K562 (cell line): ENCODE results near the gene STK11. TPM values are rescaled to one million over a fixed set of nuclear protein-coding genes. Genes with fewer than 3 reads are reported as not detected.

Source experiments
- ATF3 ChIP-seq, 2 experiments: fragments of 450-650 bp in 1 of 2; sonication (generic) in 1 of 2; formaldehyde crosslinking in 1 of 2; IDR thresholded peaks in 1 of 2; conservative IDR thresholded peaks in 1 of 2; 2 replicates each; pipeline versions ENCODE4 v1.6.1 to v1.8.1; 2016 to 2023; ENCODE audit warnings: mild to moderate bottlenecking in 2 of 2, moderate library complexity in 2 of 2, inconsistent platforms in 1 of 2, missing genetic modification reagents in 1 of 2
- CREB3L1 ChIP-seq: fragments of 450-650 bp; IDR thresholded peaks from 2 replicates; pipeline ENCODE4 v1.6.1; 2014; ENCODE audit warnings: low read depth, mild to moderate bottlenecking, moderate library complexity, borderline replicate concordance
- FOXO4 ChIP-seq: fragments of 450-650 bp; formaldehyde crosslinking; IDR thresholded peaks from 2 replicates; pipeline ENCODE4 v1.4.0; 2020; ENCODE audit warnings: mild to moderate bottlenecking, moderate library complexity
- MTF1 ChIP-seq: fragments of 250-450 bp; sonication (Bioruptor Pico); IDR thresholded peaks from 2 replicates; pipeline ENCODE4 v1.9.0; 2021; ENCODE audit warnings: moderate library complexity, mild to moderate bottlenecking, inconsistent platforms, borderline replicate concordance
- MYBL2 ChIP-seq, 2 experiments: fragments of 450-650 bp in 1 of 2; sonication (generic) in 1 of 2; formaldehyde crosslinking in 1 of 2; IDR thresholded peaks; 2 replicates each; pipeline versions ENCODE4 v1.6.1 to v1.8.1; 2017 to 2022; ENCODE audit warnings: borderline replicate concordance in 1 of 2, inconsistent platforms in 1 of 2, low read depth in 1 of 2, mild to moderate bottlenecking in 1 of 2, missing genetic modification reagents in 1 of 2, moderate library complexity in 1 of 2
- SFPQ ChIP-seq: fragments of 200-400 bp; formaldehyde crosslinking; IDR thresholded peaks from 2 replicates; pipeline ENCODE4 v1.6.1; 2017; ENCODE audit warnings: mild to moderate bottlenecking, low read depth, low read length, moderate library complexity
- ZFP36 ChIP-seq: fragments of 150-350 bp; IDR thresholded peaks from 2 replicates; pipeline ENCODE4 v1.6.1; 2018; ENCODE audit warnings: low read length, low read depth; ENCODE audit not compliant: partially characterized antibody
- ZNF318 ChIP-seq, 2 experiments: fragments of 450-650 bp; IDR thresholded peaks; 2 replicates each; pipeline ENCODE4 v1.6.1; 2016; ENCODE audit warnings: mild to moderate bottlenecking in 2 of 2, borderline replicate concordance in 1 of 2, low read depth in 1 of 2, moderate library complexity in 1 of 2
- ZNF408 ChIP-seq: fragments of 250-450 bp; sonication (Bioruptor Pico); IDR thresholded peaks from 2 replicates; pipeline ENCODE4 v1.4.0; 2020; ENCODE audit warnings: low read depth, mild to moderate bottlenecking, moderate library complexity
- ZNF57 ChIP-seq: fragments of 450-650 bp; formaldehyde crosslinking; IDR thresholded peaks from 2 replicates; pipeline ENCODE4 v1.4.0; 2020; ENCODE audit warnings: mild to moderate bottlenecking, moderate library complexity
- polyA plus RNA-seq, 8 experiments: library from polyadenylated mRNA; depleted of rRNA in 4 of 8; stranded (reverse) in 5 of 8; unstranded in 3 of 8; fragments of >200 nt; fragmentation: Nextera tagmentation in 2 of 8; fragmentation: Illumina TruSeq in 1 of 8; extraction: Ambion mirVana in 2 of 8; extraction: Trizol in 1 of 8; gene quantifications; 2 replicates each; pipeline versions ENCODE4 v1.2.1 to v1.2.3, GENCODE V29; 2011 to 2014; ENCODE audit warnings: inconsistent platforms in 1 of 8, missing spikeins in 1 of 8
- total RNA-seq, 7 experiments: library from RNA; depleted of rRNA in 6 of 7; stranded (reverse); fragments of >200 nt in 6 of 7; fragmentation: Illumina TruSeq in 2 of 7; extraction: Trizol in 2 of 7; gene quantifications; 2 replicates each; pipeline versions ENCODE4 v1.2.1 to v1.2.3, GENCODE V29; 2011 to 2021; ENCODE audit warnings: low replicate concordance in 1 of 7

STK11 gene
- total and polyA plus RNA-seq, 9 of the 15 experiments (the other 6 are each of a cell fraction or from before 2014, with no cell fraction given), result 0.15 to 96.5 (median 31.7) TPM

GRCh38 chr19:1275976-1276627 is 70.5 kb downstream of the STK11 start (continued):
- TF ChIP-seq ZNF318 (IDR thresholded peaks at IDR 0.05; ENCODE audit: borderline replicate concordance in 1 of 2, low read depth in 1 of 2) (no peak), MYBL2 (IDR thresholded peaks at IDR 0.05; ENCODE audit: low read depth) (no peak), MYBL2 (CRISPR knock-in tag; IDR thresholded peaks at IDR 0.05; ENCODE audit: borderline replicate concordance) (no peak), MTF1 (CRISPR knock-in tag) (no peak), ZFP36 (no peak), SFPQ (no peak), ZNF57 (CRISPR knock-in tag) (no peak), ATF3 (IDR thresholded peaks at IDR 0.05) (no peak), ATF3 (CRISPR knock-in tag; conservative IDR thresholded peaks at IDR 0.05) (no peak), FOXO4 (CRISPR knock-in tag) (no peak), CREB3L1 (no peak), ZNF408 (no peak)
